Activated T-cell treated with anti-CD3 and anti-CD28 coated beads, Interleukin-2, amount 50 U/mL, for 72 hours (primary cell): Measurements from ENCODE around the gene VWA8. TPM values are rescaled to one million over a fixed set of nuclear protein-coding genes. Genes with fewer than 3 reads are reported as not detected.
"Not testable (repeated sequence)": the region's sequence is repeated elsewhere in the genome, so short reads cannot be mapped to it uniquely, and the experiment has no call there.

Experiments used
- ATAC-seq, 2 donors: fragments of 150-1000 bp; cut with Tn5 transposase; replicated peaks in 1 of 2; 2 replicates each; pipeline ENCODE4 v1.10.0; 2021; ENCODE audit warnings: moderate library complexity in 2 of 2, mild to moderate bottlenecking in 1 of 2
- DNase-seq, 2 donors: peaks; one replicate each; pipeline ENCODE4 v3.0.0; 2021 to 2022; ENCODE audit warnings: mixed read lengths in 1 of 2
- H3K27ac Mint-ChIP-seq: one replicate; pipeline ENCODE4 v1.8.0; 2022; ENCODE audit warnings: mild to moderate bottlenecking, moderate library complexity, mixed read lengths
- H3K27me3 Mint-ChIP-seq: one replicate; pipeline ENCODE4 v1.8.0; 2022; ENCODE audit warnings: low read depth, mixed read lengths
- H3K36me3 Mint-ChIP-seq, 2 donors: one replicate each; pipeline ENCODE4 v1.8.0; 2022; ENCODE audit warnings: mixed read lengths in 2 of 2, mild to moderate bottlenecking in 1 of 2; ENCODE audit not compliant: insufficient read depth in 2 of 2
- H3K4me1 Mint-ChIP-seq: one replicate; pipeline ENCODE4 v1.8.0; 2022; ENCODE audit warnings: low read depth, mixed read lengths
- H3K4me3 Mint-ChIP-seq, 2 donors: one replicate each; pipeline ENCODE4 v1.8.0; 2022; ENCODE audit warnings: mild to moderate bottlenecking in 2 of 2, mixed read lengths in 2 of 2, moderate library complexity in 2 of 2
- H3K9me3 Mint-ChIP-seq, 2 donors: one replicate each; pipeline ENCODE4 v1.8.0; 2022; ENCODE audit warnings: mixed read lengths in 2 of 2
- total RNA-seq, 2 donors: library from RNA; stranded (reverse); gene quantifications; one replicate each; pipeline ENCODE4 v1.2.3, GENCODE V29; 2022

VWA8 gene
- total RNA-seq, 2 donors from 2014 or later = 25.6 to 35.0 TPM

DNA sequence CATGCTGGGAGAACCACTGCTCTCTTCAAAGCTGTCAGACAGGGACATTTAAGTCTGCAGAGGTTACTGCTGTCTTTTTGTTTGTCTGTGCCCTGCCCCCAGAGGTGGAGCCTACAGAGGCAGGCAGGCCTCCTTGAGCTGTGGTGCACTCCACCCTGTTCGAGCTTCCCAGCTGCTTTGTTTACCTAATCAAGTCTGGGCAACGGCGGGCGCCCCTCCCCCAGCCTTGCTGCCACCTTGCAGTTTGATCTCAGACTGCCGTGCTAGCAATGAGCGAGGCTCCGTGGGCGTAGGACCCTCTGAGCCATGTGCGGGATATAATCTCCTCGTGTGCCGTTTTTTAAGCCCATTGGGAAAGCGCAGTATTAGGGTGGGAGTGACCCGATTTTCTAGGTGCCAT, 420.7 kb downstream of the VWA8 start:
- peak overlapping the region in 1 of 2 donors; percentile 48 for H3K4me3 Mint-ChIP-seq
- not testable (repeated sequence) for DNase-seq, ATAC-seq, H3K9me3 Mint-ChIP-seq, H3K36me3 Mint-ChIP-seq, H3K27ac Mint-ChIP-seq, H3K27me3 Mint-ChIP-seq
- peaks cover 15% of the 10 kb centered on the region for H3K4me1 Mint-ChIP-seq

GRCh38 chr13:41533266-41534052, 427.4 kb downstream of the VWA8 start:
- DNase-seq (no peak), ATAC-seq (no peak)
- no peaks in the 10 kb centered on the region for H3K36me3 Mint-ChIP-seq
- peaks cover 2 to 3% of the 10 kb centered on the region in 2 donors for H3K9me3 Mint-ChIP-seq
- no peaks in the 10 kb centered on the region for H3K27me3 Mint-ChIP-seq
- H3K4me3 Mint-ChIP-seq = no peak overlapping the region
- H3K4me1 Mint-ChIP-seq = no peaks in the 10 kb centered on the region
- H3K27ac Mint-ChIP-seq = no peak overlapping the region

DNA sequence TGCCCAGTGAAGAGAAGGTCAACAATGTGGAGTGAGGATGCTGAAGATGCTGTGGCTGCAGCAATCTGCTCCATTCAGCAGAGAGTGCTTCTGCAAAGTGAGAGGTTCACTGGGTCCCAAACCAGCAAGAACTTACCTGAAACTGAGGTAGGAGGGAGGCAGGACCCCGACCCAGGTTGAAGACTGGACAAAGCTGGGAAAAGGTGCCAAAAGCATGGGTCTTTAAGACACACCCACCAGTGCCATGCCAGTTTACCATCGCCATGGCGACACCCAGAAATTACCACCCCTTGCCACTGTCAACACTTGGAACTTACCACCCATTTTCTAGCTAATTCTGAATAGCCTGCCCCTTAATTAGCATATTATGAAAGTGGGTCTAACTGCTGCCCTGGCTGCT, 432.9 kb downstream of the VWA8 start:
- Mint-ChIP-seq H3K9me3 (peaks cover 0 to 2% of the 10 kb centered on the region in 2 donors), H3K4me1 (no peaks in the 10 kb centered on the region), H3K27ac (no peak overlapping the region), H3K36me3 (no peaks in the 10 kb centered on the region), H3K4me3 (no peak overlapping the region), H3K27me3 (no peaks in the 10 kb centered on the region)
- DNase-seq (no peak), ATAC-seq (no peak)

GRCh38 chr13:41520660-41521630, 440.0 kb downstream of the VWA8 start:
- ATAC-seq = no peak
- H3K4me1 Mint-ChIP-seq = no peaks in the 10 kb centered on the region
- no peak overlapping the region for H3K4me3 Mint-ChIP-seq
- H3K36me3 Mint-ChIP-seq = no peaks in the 10 kb centered on the region
- no peaks in the 10 kb centered on the region for H3K27me3 Mint-ChIP-seq
- DNase-seq = no peak
- H3K9me3 Mint-ChIP-seq = peaks cover 0 to 2% of the 10 kb centered on the region in 2 donors
- no peak overlapping the region for H3K27ac Mint-ChIP-seq

DNA sequence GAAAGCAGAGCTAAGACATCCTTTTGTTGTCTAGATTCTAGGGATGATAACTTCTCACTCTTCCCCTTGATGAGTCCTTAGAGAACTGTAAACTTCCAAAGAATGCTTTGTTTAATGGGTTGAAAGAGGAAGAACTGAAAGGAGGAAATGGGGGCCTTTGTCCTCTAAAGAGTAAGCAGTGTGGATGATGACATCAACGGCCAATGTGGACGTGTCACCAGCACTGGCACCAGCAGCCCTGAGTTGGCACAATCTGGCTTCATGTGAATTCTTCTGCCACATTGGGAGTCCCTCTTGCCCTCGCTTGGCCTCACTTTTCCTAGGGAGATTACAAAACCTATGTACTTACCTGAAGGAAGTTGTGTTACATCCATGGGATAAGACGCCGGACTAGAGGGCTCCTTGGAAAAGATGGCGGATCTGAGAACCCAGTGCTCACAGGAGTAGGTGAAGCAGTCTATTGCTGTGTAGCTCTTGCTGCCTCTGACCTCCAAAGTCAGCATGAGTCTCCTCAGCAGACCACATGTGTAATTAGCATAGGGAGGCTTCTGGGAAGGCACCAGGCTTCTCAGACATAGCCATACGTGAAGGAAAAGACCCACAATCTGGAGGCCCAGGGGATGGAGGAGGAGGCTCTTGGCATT, 440.8 kb downstream of the VWA8 start:
- Mint-ChIP-seq H3K4me3 (no peak overlapping the region), H3K36me3 (no peaks in the 10 kb centered on the region), H3K9me3 (peaks cover 0 to under 1% of the 10 kb centered on the region in 2 donors), H3K27me3 (no peaks in the 10 kb centered on the region), H3K27ac (peak overlapping the region; percentile 21), H3K4me1 (no peaks in the 10 kb centered on the region)
- no peak for ATAC-seq
- DNase-seq = no peak

Other genes with a start within 250 kb of the VWA8 start
- gene DGKH, start 87.5 kb upstream of the VWA8 start, total RNA-seq = 10 to 100 TPM; 15.3 to 19.2 TPM